GM18511 (cell line): ENCODE data around the gene S100G.
A peak's percentile ranks its signal among the peaks of the same experiment; 100 is the strongest.

Source experiments
- ATAC-seq: cut with Tn5 transposase; IDR thresholded peaks from one replicate; pipeline ENCODE4 v1.9.1; 2021; ENCODE audit warnings: mild to moderate bottlenecking, moderate library complexity; ENCODE audit not compliant: unreplicated experiment

Gene S100G

GRCh38 chrX:16646366-16647138 lies 3.4 kb upstream of the S100G start:
- ATAC-seq = no peak

- no peak for ATAC-seq
Measured at GRCh38 chrX:16651391-16652024, 1.6 kb downstream of the S100G start.

- no peak for ATAC-seq
Measured at GRCh38 chrX:16653424-16653823, 3.5 kb downstream of the S100G start.

GRCh38 chrX:16654093-16654492 lies 4.1 kb downstream of the S100G start:
- no peak for ATAC-seq

GRCh38 chrX:16658284-16658683 lies 8.3 kb downstream of the S100G start:
- no peak for ATAC-seq

- ATAC-seq = no peak
Measured at GRCh38 chrX:16659321-16659720, 9.4 kb downstream of the S100G start.

GRCh38 chrX:16661495-16661894 lies 11.5 kb downstream of the S100G start:
- ATAC-seq = no peak

GRCh38 chrX:16662402-16662801 lies 12.4 kb downstream of the S100G start:
- no peak for ATAC-seq

- ATAC-seq = no peak
Measured at GRCh38 chrX:16664074-16664473, 14.1 kb downstream of the S100G start.

GRCh38 chrX:16664626-16665025 lies 14.7 kb downstream of the S100G start:
- no peak for ATAC-seq

GRCh38 chrX:16665089-16665488 lies 15.1 kb downstream of the S100G start:
- ATAC-seq = no peak

GRCh38 chrX:16666541-16666940 lies 16.6 kb downstream of the S100G start:
- no peak for ATAC-seq

- no peak for ATAC-seq
Measured at GRCh38 chrX:16671005-16671404, 21.0 kb downstream of the S100G start.

- no peak for ATAC-seq
Measured at GRCh38 chrX:16678689-16679088, 28.7 kb downstream of the S100G start.

- no peak for ATAC-seq
Measured at GRCh38 chrX:16683007-16683664, 33.2 kb downstream of the S100G start.

- ATAC-seq = no peak
Measured at GRCh38 chrX:16687514-16687913, 37.6 kb downstream of the S100G start.

- ATAC-seq = peak; percentile 84
Measured at GRCh38 chrX:16695079-16695676, 45.2 kb downstream of the S100G start.

GRCh38 chrX:16696956-16697355 lies 47.0 kb downstream of the S100G start:
- no peak for ATAC-seq

GRCh38 chrX:16699389-16699788 lies 49.4 kb downstream of the S100G start:
- ATAC-seq = no peak

GRCh38 chrX:16700734-16701133 lies 50.8 kb downstream of the S100G start:
- ATAC-seq = no peak

- ATAC-seq = no peak
Measured at GRCh38 chrX:16702700-16703599, 53.0 kb downstream of the S100G start.
